Measurements from ENCODE around the gene HLA-DOB.
A peak's percentile ranks its signal among the peaks of the same experiment; 100 is the strongest.

HLA-DOB gene

DNA sequence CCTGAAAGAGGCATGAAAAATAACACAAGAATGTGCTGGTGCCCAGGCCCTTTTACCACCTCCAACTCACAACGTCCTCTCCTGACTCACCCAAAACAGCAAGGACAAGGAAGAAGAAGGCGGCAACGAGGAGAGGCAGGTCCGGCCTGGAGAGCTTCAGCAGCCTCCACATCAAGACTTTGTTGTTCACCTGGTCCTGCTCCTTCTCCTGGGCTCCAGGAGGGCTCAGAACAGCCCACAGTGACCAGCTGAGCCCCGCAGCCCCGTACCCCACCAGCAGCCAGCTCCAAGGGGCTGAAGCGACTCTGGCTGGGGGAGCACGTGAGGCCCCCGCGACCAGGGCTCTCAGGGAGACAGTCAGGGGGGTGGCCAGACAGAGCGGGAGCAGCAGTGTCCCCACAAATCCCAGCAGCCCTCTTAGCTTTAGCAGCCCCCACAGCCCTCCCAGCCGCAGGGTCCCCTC, 20.9 kb upstream of the HLA-DOB start:
- ATAC-seq (ENCODE audit: insufficient read depth, low read depth) (no peak), DNase-seq (no peak)
- H3K27ac ChIP-seq (ENCODE audit: low read length), result peak overlapping the region; percentile 90
- no peaks in the 10 kb centered on the region for H3K27me3 ChIP-seq (ENCODE audit: insufficient read depth, low read length, poor library complexity)
- H3K4me3 ChIP-seq (ENCODE audit: low read depth in 1 of 2, low read length in 2 of 2), result peak overlapping the region; percentile 42 to 82; a peak in 3 of 4 replicates
- H4K20me1 ChIP-seq (ENCODE audit: insufficient read depth, low read length), result no peaks in the 10 kb centered on the region
- TF ChIP-seq EZH2 (IDR thresholded peaks at IDR 0.05; ENCODE audit: borderline replicate concordance, low read depth, low read length, severe bottlenecking) (no peak), CTCF (IDR thresholded peaks at IDR 0.05; ENCODE audit: borderline replicate concordance, extremely low read depth, low read length, poor library complexity, severe bottlenecking) (no peak)
- H3K9ac ChIP-seq (ENCODE audit: low read depth, low read length), result peak overlapping the region; percentile 74
- H3K9me3 ChIP-seq (ENCODE audit: insufficient read depth, low read length, severe bottlenecking), result no peaks in the 10 kb centered on the region
- peak overlapping the region; percentile 81 for H2AFZ ChIP-seq (ENCODE audit: low read depth, low read length)
- H3K36me3 ChIP-seq (ENCODE audit: insufficient read depth, low read length), result peaks cover 57% of the 10 kb centered on the region
- H3K79me2 ChIP-seq (ENCODE audit: insufficient read depth, low read length), result peaks cover 16% of the 10 kb centered on the region
- peaks cover 42% of the 10 kb centered on the region for H3K4me1 ChIP-seq (ENCODE audit: insufficient read depth, low read length)
- H3K4me2 ChIP-seq (ENCODE audit: insufficient read depth, low read length), result peak overlapping the region; percentile 97

DNA sequence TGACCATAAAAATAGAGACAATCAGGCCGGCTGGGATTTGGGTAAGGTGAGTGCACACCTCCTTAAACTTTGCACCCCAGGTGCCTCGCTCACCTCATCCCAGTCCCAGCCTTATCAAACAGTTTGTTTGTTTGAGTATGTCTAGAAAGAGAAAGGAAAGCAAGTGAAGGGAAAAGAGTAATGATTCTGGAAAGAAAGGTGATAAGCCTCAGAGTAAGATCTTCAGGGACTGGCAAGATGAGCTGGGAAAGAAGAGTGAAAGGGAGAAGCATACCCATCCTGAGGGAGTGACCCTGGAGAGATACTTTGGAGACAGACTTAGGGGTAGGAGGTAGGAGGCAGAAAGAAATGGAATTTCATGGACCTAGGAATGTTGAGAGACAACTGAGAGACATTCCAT, 20.1 kb upstream of the HLA-DOB start:
- Histone ChIP-seq H3K4me3 (ENCODE audit: low read depth in 1 of 2, low read length in 2 of 2) (no peak overlapping the region), H3K27ac (ENCODE audit: low read length) (no peak overlapping the region), H4K20me1 (ENCODE audit: insufficient read depth, low read length) (no peaks in the 10 kb centered on the region), H3K36me3 (ENCODE audit: insufficient read depth, low read length) (peaks cover 56% of the 10 kb centered on the region), H3K27me3 (ENCODE audit: insufficient read depth, low read length, poor library complexity) (no peaks in the 10 kb centered on the region), H3K4me1 (ENCODE audit: insufficient read depth, low read length) (peaks cover 34% of the 10 kb centered on the region), H3K9ac (ENCODE audit: low read depth, low read length) (peak overlapping the region; percentile 8; the same call in 1 of the 2 replicates), H3K4me2 (ENCODE audit: insufficient read depth, low read length) (peak overlapping the region; percentile 97), H3K9me3 (ENCODE audit: insufficient read depth, low read length, severe bottlenecking) (no peaks in the 10 kb centered on the region), H3K79me2 (ENCODE audit: insufficient read depth, low read length) (peaks cover 9% of the 10 kb centered on the region), H2AFZ (ENCODE audit: low read depth, low read length) (no peak overlapping the region)
- TF ChIP-seq CTCF (IDR thresholded peaks at IDR 0.05; ENCODE audit: borderline replicate concordance, extremely low read depth, low read length, poor library complexity, severe bottlenecking), result no peak
- TF ChIP-seq EZH2 (IDR thresholded peaks at IDR 0.05; ENCODE audit: borderline replicate concordance, low read depth, low read length, severe bottlenecking), result no peak
- ATAC-seq (ENCODE audit: insufficient read depth, low read depth), result no peak
- DNase-seq, result no peak

DNA sequence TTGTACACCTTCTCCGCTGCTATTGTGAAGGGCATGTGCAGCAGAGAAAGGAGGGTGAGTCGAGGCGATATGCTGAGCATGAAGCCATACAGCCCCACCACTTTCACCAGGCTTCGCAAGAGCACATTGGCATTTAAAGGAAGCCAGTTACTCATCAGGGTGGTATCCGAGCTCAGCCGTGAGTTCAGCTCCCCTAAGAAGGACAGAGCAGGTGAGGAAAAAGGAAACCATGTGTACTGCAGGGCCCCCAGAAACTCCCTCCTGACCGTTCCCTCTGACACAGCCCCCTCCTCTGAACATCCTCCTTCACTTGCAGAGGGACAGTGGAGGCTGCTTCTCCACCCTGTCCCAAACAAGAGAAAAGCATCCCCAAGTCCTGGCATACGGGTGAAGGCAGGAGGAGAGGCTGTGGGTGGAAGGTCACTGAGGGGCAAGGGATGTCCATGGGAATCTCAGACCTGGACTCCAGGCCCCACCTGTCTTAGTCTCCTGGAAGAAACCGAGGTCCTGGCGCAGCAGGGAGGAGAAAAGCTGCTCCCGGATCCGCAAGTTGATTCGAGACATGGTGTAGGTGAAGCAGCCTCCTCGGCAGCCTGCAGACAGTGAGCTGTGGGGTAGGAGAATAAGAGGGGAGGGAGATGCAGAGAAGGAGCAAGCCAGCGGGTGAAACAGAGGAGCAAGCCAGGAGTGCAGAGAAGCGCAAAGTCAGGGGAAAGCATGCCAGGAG, 18.5 kb upstream of the HLA-DOB start:
- Histone ChIP-seq H3K36me3 (ENCODE audit: insufficient read depth, low read length) (peaks cover 57% of the 10 kb centered on the region), H3K4me2 (ENCODE audit: insufficient read depth, low read length) (no peak overlapping the region), H3K4me3 (ENCODE audit: low read depth in 1 of 2, low read length in 2 of 2) (no peak overlapping the region), H3K4me1 (ENCODE audit: insufficient read depth, low read length) (peaks cover 29% of the 10 kb centered on the region), H3K27ac (ENCODE audit: low read length) (no peak overlapping the region), H2AFZ (ENCODE audit: low read depth, low read length) (no peak overlapping the region), H3K9me3 (ENCODE audit: insufficient read depth, low read length, severe bottlenecking) (no peaks in the 10 kb centered on the region), H3K79me2 (ENCODE audit: insufficient read depth, low read length) (peaks cover 9% of the 10 kb centered on the region), H4K20me1 (ENCODE audit: insufficient read depth, low read length) (no peaks in the 10 kb centered on the region), H3K9ac (ENCODE audit: low read depth, low read length) (no peak overlapping the region), H3K27me3 (ENCODE audit: insufficient read depth, low read length, poor library complexity) (no peaks in the 10 kb centered on the region)
- DNase-seq (no peak), ATAC-seq (ENCODE audit: insufficient read depth, low read depth) (no peak)
- TF ChIP-seq CTCF (IDR thresholded peaks at IDR 0.05; ENCODE audit: borderline replicate concordance, extremely low read depth, low read length, poor library complexity, severe bottlenecking), result no peak
- TF ChIP-seq EZH2 (IDR thresholded peaks at IDR 0.05; ENCODE audit: borderline replicate concordance, low read depth, low read length, severe bottlenecking), result no peak
